SKM-1 treated with dmso at 0.1 percent for 144 hours (cell line): ENCODE measurements around the gene PRAMEF26.
"Not testable (repeated sequence)": the region's sequence is repeated elsewhere in the genome, so short reads cannot be mapped to it uniquely, and the experiment has no call there.

Experiments
- DNase-seq: peaks from one replicate; lab custom pipeline; 2025; ENCODE audit not compliant: unreplicated experiment; lab: John Stamatoyannopoulos, UW

The PRAMEF26 gene

DNA sequence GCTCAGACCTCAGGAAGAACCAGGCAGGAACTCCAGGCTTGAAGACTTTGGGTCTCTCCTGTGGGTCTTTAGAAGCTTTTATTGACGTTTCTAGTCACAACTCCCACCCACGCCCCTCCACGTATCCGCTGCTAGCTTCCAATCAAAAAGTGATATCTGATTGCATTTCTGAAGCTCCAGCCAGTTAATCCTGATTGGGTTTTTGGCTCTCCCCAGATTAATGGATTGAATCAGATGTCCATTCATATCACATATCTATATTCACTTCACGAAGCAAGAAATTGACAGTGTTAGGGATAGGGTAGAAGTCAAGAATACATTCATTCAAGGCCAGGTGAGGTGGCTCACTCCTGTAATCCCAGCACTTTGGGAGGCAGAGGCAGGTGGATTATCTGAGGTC, at the start of gene PRAMEF26:
Gene PRAMEF26 (minus strand): TSS at position 101 of the 400 bp plus-strand sequence. CDS start 2,914 bp downstream, outside the sequence.
- DNase-seq = not testable (repeated sequence)

- not testable (repeated sequence) for DNase-seq
Measured at GRCh38 chr1:13201309-13201708, 45.5 kb upstream of the PRAMEF26 start, which contains the start of gene PRAMEF13. Gene PRAMEF13 (minus strand): TSS chr1:13201409. CDS start chr1:13199589, 1,820 bp downstream.

- not testable (repeated sequence) for DNase-seq
Measured at GRCh38 chr1:13171548-13171947, 15.7 kb upstream of the PRAMEF26 start, which contains the start of gene PRAMEF9. Gene PRAMEF9 (plus strand): TSS chr1:13171848. CDS start chr1:13175281, 3,433 bp downstream.

GRCh38 chr1:13165531-13165930, 9.7 kb upstream of the PRAMEF26 start, which contains the start of gene HNRNPCL4:
Gene HNRNPCL4 (minus strand): TSS chr1:13165631. CDS start chr1:13165467, 164 bp downstream.
- DNase-seq = not testable (repeated sequence)

DNA sequence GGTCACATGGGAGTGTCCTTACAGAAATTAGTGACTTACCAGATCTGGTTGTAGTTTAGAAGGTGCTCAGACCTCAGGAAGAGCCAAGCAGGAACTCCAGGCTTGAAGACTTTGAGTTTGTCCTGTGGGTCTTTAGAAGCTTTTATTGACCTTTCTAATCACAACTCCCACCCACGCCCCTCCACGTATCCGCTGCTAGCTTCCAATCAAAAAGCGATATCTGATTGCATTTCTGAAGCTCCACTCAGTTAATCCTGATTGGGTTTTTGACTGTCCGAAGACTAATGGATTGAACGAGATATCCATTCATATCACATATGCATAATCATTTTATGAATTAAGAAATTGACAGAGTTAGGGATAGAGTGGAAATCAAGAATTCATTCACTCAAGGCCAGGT, 39.1 kb downstream of the PRAMEF26 start, which contains the start of gene HNRNPCL2:
Gene HNRNPCL2 (minus strand): TSS at position 101 of the 400 bp plus-strand sequence. CDS start 454 bp downstream, outside the sequence.
- DNase-seq = not testable (repeated sequence)
